Measurements from ENCODE around the gene SCLT1.

SCLT1 gene

GRCh38 chr4:129014566-129015509, 78.5 kb downstream of the SCLT1 start:
- DNase-seq (ENCODE audit: low read depth, low spot score), result no peak
- Histone ChIP-seq H3K36me3 (ENCODE audit: control insufficient read depth, insufficient read depth, low read length) (no peaks in the 10 kb centered on the region), H3K27me3 (ENCODE audit: control insufficient read depth, insufficient read depth, low read length) (no peaks in the 10 kb centered on the region), H3K9me3 (ENCODE audit: control insufficient read depth, insufficient read depth, low read length) (peaks cover 1% of the 10 kb centered on the region; the same call in 1 of the 2 replicates), H3K4me3 (ENCODE audit: low read length) (no peak overlapping the region), H3K4me1 (ENCODE audit: control insufficient read depth, insufficient read depth, low read length) (no peaks in the 10 kb centered on the region), H3K27ac (ENCODE audit: low read length) (no peak overlapping the region)
- no CpG with 5 or more reads among the region's 5 CpGs for WGBS (ENCODE audit: insufficient coverage, insufficient read length)

DNA sequence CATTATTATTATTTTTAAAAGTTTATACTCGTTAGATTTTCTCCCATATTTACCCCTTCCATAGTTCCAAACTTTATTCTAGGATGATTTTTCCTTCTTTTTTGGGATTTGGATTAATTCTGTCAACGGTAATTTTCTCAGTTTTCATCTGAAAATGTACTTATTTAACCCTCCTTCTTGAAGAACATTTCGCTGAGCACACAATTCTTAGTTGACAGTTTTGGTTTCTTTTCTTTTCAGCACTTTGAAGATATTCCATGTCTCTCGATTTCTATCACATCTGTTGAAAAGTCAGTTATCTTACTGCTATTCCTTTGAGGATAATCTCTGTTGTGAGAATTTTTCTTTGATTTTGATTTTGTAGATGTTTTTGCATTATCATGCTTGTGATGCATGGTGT, 85.2 kb downstream of the SCLT1 start:
- Histone ChIP-seq H3K27me3 (ENCODE audit: control insufficient read depth, insufficient read depth, low read length) (no peaks in the 10 kb centered on the region), H3K9me3 (ENCODE audit: control insufficient read depth, insufficient read depth, low read length) (no peaks in the 10 kb centered on the region; the same call in 1 of the 2 replicates), H3K4me3 (ENCODE audit: low read length) (no peak overlapping the region), H3K4me1 (ENCODE audit: control insufficient read depth, insufficient read depth, low read length) (no peaks in the 10 kb centered on the region), H3K36me3 (ENCODE audit: control insufficient read depth, insufficient read depth, low read length) (no peaks in the 10 kb centered on the region), H3K27ac (ENCODE audit: low read length) (no peak overlapping the region)
- no peak for DNase-seq (ENCODE audit: low read depth, low spot score)
- WGBS (ENCODE audit: insufficient coverage, insufficient read length), result no CpG with 5 or more reads among the region's 4 CpGs

- WGBS (ENCODE audit: insufficient coverage, insufficient read length), result no CpG with 5 or more reads among the region's 4 CpGs
- H3K4me3 ChIP-seq (ENCODE audit: low read length), result no peak overlapping the region
- H3K9me3 ChIP-seq (ENCODE audit: control insufficient read depth, insufficient read depth, low read length), result no peaks in the 10 kb centered on the region
- H3K36me3 ChIP-seq (ENCODE audit: control insufficient read depth, insufficient read depth, low read length), result no peaks in the 10 kb centered on the region
- H3K27ac ChIP-seq (ENCODE audit: low read length), result no peak overlapping the region
- H3K4me1 ChIP-seq (ENCODE audit: control insufficient read depth, insufficient read depth, low read length), result no peaks in the 10 kb centered on the region
- DNase-seq (ENCODE audit: low read depth, low spot score), result no peak
- H3K27me3 ChIP-seq (ENCODE audit: control insufficient read depth, insufficient read depth, low read length), result no peaks in the 10 kb centered on the region
Observed at GRCh38 chr4:128986908-128987307, 106.4 kb downstream of the SCLT1 start.

DNA sequence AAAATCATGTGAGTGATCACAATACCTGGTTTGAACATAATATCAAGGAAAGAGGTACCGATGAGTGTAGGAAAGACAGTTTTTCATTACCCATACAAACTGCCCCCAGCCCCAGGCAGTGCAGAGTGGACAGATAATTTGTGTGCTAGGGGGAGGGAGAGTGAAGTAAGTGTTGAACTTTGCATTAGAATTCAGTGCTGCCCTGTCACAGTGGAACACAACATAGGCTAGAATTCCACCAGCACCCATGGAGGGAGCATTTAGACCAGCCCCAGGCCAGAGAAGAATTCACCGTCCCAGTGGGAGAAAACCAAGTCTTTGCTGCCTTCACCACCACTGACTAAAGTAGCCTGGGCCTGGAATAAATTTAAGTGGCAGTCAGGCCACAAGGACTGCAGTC, 107.3 kb downstream of the SCLT1 start:
- no peaks in the 10 kb centered on the region for H3K27me3 ChIP-seq (ENCODE audit: control insufficient read depth, insufficient read depth, low read length)
- H3K4me1 ChIP-seq (ENCODE audit: control insufficient read depth, insufficient read depth, low read length), result no peaks in the 10 kb centered on the region
- WGBS (ENCODE audit: insufficient coverage, insufficient read length), result no CpG with 5 or more reads among the region's 2 CpGs
- no peak overlapping the region for H3K27ac ChIP-seq (ENCODE audit: low read length)
- no peaks in the 10 kb centered on the region for H3K9me3 ChIP-seq (ENCODE audit: control insufficient read depth, insufficient read depth, low read length)
- no peak overlapping the region for H3K4me3 ChIP-seq (ENCODE audit: low read length)
- no peaks in the 10 kb centered on the region for H3K36me3 ChIP-seq (ENCODE audit: control insufficient read depth, insufficient read depth, low read length)
- no peak for DNase-seq (ENCODE audit: low read depth, low spot score)

- WGBS (ENCODE audit: insufficient coverage, insufficient read length), result no CpG with 5 or more reads among the region's 2 CpGs
- Histone ChIP-seq H3K4me3 (ENCODE audit: low read length) (no peak overlapping the region), H3K4me1 (ENCODE audit: control insufficient read depth, insufficient read depth, low read length) (no peaks in the 10 kb centered on the region), H3K9me3 (ENCODE audit: control insufficient read depth, insufficient read depth, low read length) (no peaks in the 10 kb centered on the region), H3K27me3 (ENCODE audit: control insufficient read depth, insufficient read depth, low read length) (no peaks in the 10 kb centered on the region), H3K36me3 (ENCODE audit: control insufficient read depth, insufficient read depth, low read length) (no peaks in the 10 kb centered on the region), H3K27ac (ENCODE audit: low read length) (no peak overlapping the region)
- no peak for DNase-seq (ENCODE audit: low read depth, low spot score)
Observed at GRCh38 chr4:128983771-128984485, 109.4 kb downstream of the SCLT1 start.

GRCh38 chr4:128981377-128981776, 112.0 kb downstream of the SCLT1 start:
- Histone ChIP-seq H3K27me3 (ENCODE audit: control insufficient read depth, insufficient read depth, low read length) (no peaks in the 10 kb centered on the region), H3K4me1 (ENCODE audit: control insufficient read depth, insufficient read depth, low read length) (no peaks in the 10 kb centered on the region), H3K36me3 (ENCODE audit: control insufficient read depth, insufficient read depth, low read length) (no peaks in the 10 kb centered on the region), H3K4me3 (ENCODE audit: low read length) (no peak overlapping the region), H3K27ac (ENCODE audit: low read length) (no peak overlapping the region), H3K9me3 (ENCODE audit: control insufficient read depth, insufficient read depth, low read length) (no peaks in the 10 kb centered on the region)
- no peak for DNase-seq (ENCODE audit: low read depth, low spot score)
- WGBS (ENCODE audit: insufficient coverage, insufficient read length), result no CpG with 5 or more reads among the region's 6 CpGs

GRCh38 chr4:128980816-128981326, 112.5 kb downstream of the SCLT1 start:
- Histone ChIP-seq H3K27me3 (ENCODE audit: control insufficient read depth, insufficient read depth, low read length) (no peaks in the 10 kb centered on the region), H3K9me3 (ENCODE audit: control insufficient read depth, insufficient read depth, low read length) (no peaks in the 10 kb centered on the region), H3K4me3 (ENCODE audit: low read length) (no peak overlapping the region), H3K27ac (ENCODE audit: low read length) (no peak overlapping the region), H3K4me1 (ENCODE audit: control insufficient read depth, insufficient read depth, low read length) (no peaks in the 10 kb centered on the region), H3K36me3 (ENCODE audit: control insufficient read depth, insufficient read depth, low read length) (no peaks in the 10 kb centered on the region)
- no CpG with 5 or more reads among the region's 1 CpG for WGBS (ENCODE audit: insufficient coverage, insufficient read length)
- no peak for DNase-seq (ENCODE audit: low read depth, low spot score)

DNA sequence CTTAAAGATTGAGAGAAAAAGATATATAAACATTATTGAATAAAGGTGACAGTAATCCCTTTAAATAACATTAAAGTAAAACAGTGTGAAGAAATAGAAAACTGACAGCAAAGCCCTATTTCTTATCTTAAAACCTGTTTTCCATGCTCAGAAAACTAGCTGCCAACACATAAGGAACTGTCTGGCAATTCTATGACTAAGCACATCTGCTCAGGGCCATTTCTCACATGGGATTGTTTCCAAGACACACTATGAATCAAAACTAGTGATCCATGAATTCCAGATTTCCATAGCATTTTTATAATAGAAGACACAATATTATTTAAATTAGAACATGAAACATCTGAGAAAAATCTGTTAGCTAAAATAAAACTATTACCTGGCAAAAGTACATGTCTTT, 113.4 kb downstream of the SCLT1 start:
- H3K4me1 ChIP-seq (ENCODE audit: control insufficient read depth, insufficient read depth, low read length), result no peaks in the 10 kb centered on the region
- H3K9me3 ChIP-seq (ENCODE audit: control insufficient read depth, insufficient read depth, low read length), result no peaks in the 10 kb centered on the region
- H3K36me3 ChIP-seq (ENCODE audit: control insufficient read depth, insufficient read depth, low read length), result no peaks in the 10 kb centered on the region
- no peaks in the 10 kb centered on the region for H3K27me3 ChIP-seq (ENCODE audit: control insufficient read depth, insufficient read depth, low read length)
- H3K27ac ChIP-seq (ENCODE audit: low read length), result no peak overlapping the region
- no peak overlapping the region for H3K4me3 ChIP-seq (ENCODE audit: low read length)
- DNase-seq (ENCODE audit: low read depth, low spot score), result no peak

DNA sequence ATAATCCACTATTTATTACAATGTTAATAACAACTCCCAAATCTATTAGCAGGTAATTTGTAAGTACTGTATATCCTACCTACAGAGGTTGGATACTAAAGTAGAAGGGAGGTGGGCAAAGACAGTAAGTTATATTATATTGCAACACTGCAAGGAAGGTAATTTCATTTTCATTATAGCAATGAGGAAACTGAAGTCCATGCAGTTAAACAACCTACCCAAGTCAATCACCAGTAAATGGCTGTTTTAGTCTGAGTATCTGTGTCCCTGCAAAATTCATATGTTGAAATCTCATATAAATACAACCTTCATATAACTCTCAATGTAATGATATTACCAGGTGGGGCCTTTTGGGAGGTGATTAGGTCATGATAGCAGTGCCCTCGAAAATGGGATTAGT, 114.4 kb downstream of the SCLT1 start:
- no peaks in the 10 kb centered on the region for H3K4me1 ChIP-seq (ENCODE audit: control insufficient read depth, insufficient read depth, low read length)
- no peaks in the 10 kb centered on the region for H3K27me3 ChIP-seq (ENCODE audit: control insufficient read depth, insufficient read depth, low read length)
- no peaks in the 10 kb centered on the region for H3K9me3 ChIP-seq (ENCODE audit: control insufficient read depth, insufficient read depth, low read length)
- H3K36me3 ChIP-seq (ENCODE audit: control insufficient read depth, insufficient read depth, low read length), result no peaks in the 10 kb centered on the region
- no peak for DNase-seq (ENCODE audit: low read depth, low spot score)
- WGBS (ENCODE audit: insufficient coverage, insufficient read length), result no CpG with 5 or more reads among the region's 1 CpG
- H3K4me3 ChIP-seq (ENCODE audit: low read length), result no peak overlapping the region
- no peak overlapping the region for H3K27ac ChIP-seq (ENCODE audit: low read length)

DNA sequence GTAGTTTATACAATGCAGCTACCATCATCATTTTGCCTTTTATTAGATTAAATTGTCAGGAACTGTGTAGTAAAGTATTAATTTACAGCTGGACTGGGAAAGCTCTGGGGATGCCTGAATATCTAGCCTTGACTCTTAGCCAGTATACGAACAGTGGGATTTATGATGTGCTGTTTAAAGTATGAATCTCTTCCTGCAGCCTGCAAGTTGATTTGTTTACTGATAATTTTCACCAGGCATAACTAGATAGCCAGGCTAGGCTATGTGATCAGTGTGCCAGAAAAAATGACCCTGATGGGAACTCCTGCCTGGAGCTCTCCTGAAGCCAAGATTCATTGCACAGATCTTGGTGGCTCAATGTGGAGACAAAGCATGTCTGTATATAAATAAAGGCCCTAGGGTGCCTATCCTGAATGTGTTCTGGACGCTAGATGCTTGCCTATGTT, 119.2 kb downstream of the SCLT1 start:
- no CpG with 5 or more reads among the region's 2 CpGs for WGBS (ENCODE audit: insufficient coverage, insufficient read length)
- H3K4me3 ChIP-seq (ENCODE audit: low read length), result no peak overlapping the region

More for the DNA sequence above, 119.2 kb downstream of the SCLT1 start:
- no peaks in the 10 kb centered on the region for H3K27me3 ChIP-seq (ENCODE audit: control insufficient read depth, insufficient read depth, low read length)
- no peak for DNase-seq (ENCODE audit: low read depth, low spot score)
- no peaks in the 10 kb centered on the region for H3K4me1 ChIP-seq (ENCODE audit: control insufficient read depth, insufficient read depth, low read length)
- no peak overlapping the region for H3K27ac ChIP-seq (ENCODE audit: low read length)
- no peaks in the 10 kb centered on the region for H3K36me3 ChIP-seq (ENCODE audit: control insufficient read depth, insufficient read depth, low read length)
- no peaks in the 10 kb centered on the region for H3K9me3 ChIP-seq (ENCODE audit: control insufficient read depth, insufficient read depth, low read length)

All from iPS DF 6.9 (cell line).